DMS79 treated with DMSO at 0.1 percent for 48 hours (cell line): ENCODE results near the gene IL13RA2.

Source experiments
- DNase-seq: peaks from one replicate; lab custom pipeline; 2025; lab: John Stamatoyannopoulos, UW

The IL13RA2 gene

DNA sequence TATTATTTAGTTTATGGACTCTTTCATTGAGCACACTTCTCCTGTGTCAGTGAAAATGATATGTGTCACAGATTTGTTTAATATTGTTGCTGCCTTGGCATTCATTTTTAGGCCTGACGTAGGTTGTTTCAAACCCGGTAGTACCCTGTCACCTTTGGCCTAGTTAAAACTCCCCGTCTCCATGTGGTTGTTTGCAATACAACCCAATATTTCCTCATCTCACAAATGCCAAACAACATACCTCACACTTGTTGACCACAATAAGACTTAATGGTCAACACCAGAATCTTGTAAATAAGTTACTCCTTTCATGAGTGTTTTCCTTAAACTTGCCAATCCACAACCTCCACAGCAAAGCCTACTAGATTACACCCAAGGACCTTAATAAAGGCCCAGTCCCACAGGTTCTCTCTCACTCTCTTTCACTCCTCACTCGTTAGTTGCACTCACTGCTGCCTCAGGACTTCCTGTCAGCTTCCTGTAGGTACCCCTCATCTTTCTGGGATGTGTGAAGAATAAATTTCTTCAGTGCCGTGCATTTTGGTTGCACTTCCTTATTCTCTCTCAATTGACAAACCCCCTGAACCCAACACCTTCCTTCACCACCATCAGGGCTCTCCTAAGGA, 31.3 kb downstream of the IL13RA2 start:
- DNase-seq = no peak

DNA sequence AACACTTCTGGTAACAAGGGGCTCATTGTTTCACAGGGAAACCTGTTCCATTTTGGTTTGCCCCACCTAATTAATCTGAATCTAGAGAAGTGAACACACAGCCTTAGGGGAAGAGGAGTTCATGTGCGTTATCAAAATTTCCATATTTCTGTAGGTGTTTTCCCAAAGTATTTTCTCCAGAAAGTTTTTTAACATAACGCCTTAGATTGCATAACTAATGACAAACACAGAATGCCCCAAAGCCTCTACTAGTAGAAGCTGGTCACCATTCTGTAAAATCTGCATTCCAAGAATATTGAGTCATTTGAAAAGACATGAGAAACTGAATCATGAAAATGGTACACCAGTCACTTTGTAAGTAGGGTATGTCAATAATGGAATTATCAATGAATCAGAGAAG, 41.1 kb downstream of the IL13RA2 start:
- no peak for DNase-seq

GRCh38 chrX:114973013-114973412, 44.4 kb downstream of the IL13RA2 start:
- no peak for DNase-seq

DNA sequence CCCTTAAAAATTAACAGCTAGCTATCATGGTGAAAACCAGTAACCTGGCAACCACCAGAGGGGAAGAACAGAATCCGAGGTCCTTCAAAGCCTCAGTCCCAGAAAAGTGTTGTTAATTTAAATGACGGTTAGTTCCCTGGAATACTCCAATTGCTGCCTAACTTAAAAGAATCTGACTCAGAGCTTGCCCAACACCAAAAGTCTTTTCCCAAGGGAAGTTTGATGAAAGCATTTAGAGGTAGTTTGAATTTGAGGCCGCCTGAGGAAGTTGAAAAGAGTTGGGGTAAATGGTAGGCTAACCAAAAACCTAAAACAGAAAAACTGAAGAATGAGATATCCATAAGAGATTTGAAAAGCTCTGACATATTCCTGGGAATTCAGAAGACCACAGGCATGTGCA, 46.6 kb downstream of the IL13RA2 start:
- DNase-seq = no peak

DNA sequence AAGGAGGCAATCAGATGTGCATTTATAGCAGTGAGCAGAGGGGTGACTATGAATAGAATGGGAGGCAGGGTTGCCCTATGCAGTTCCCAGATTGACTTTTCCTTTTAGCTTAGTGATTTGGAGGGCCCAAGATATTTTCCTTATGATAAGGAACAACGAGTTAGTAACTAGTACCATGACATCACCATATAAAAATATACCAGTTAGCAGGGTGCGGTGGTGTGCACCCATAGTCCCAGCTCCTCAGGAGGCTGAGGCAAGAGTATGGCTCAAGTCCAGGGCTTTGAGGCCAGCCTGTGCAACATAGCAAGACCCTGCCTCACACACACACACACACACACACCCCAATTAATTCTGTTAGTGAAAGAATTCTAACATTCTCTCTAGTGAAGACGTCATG, 53.0 kb downstream of the IL13RA2 start:
- no peak for DNase-seq

DNA sequence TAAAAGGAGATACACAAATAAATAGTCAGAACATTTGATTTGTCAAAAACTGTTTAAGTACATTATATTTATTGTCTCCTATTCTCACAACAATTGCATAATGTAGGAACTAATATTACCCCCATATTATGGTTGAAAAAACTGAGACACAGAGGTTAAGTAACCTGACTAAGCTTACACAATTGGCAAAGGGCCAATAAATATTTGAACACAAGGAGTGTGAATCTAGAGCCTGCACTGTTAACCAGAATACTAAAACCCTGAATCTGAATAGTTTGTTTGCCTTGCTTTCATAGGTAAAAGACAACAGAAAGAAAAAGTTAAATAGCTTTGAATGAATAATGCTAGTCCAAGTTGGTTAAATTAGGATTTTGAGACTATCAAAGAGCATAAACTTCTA, 55.2 kb downstream of the IL13RA2 start:
- no peak for DNase-seq

- no peak for DNase-seq
Observed at GRCh38 chrX:114959729-114960128, 57.7 kb downstream of the IL13RA2 start.
